Measurements from ENCODE around the gene OR4X1. TPM values are rescaled to one million over a fixed set of nuclear protein-coding genes. Genes with fewer than 3 reads are reported as not detected.
"Not testable (repeated sequence)": the region's sequence is repeated elsewhere in the genome, so short reads cannot be mapped to it uniquely, and the experiment has no call there.

Gene OR4X1
- not detected in 2 replicates for total RNA-seq
- long read RNA-seq: 0 reads

GRCh38 chr11:48263423-48263911, at the start of gene OR4X1:
TSS of gene OR4X1 (plus strand) at chr11:48263861. CDS start at chr11:48263861, 0 bp downstream.
- H3K36me3 Mint-ChIP-seq (ENCODE audit: unreplicated experiment): no peaks in the 10 kb centered on the region
- no peak for DNase-seq (ENCODE audit: extremely low spot score, unreplicated experiment)
- no peak within 1 kb of the TSS for H3K27ac Mint-ChIP-seq (ENCODE audit: unreplicated experiment)
- no peaks in the 10 kb centered on the region for H3K9me3 Mint-ChIP-seq (ENCODE audit: unreplicated experiment)
- H3K4me3 Mint-ChIP-seq (ENCODE audit: unreplicated experiment): no peak within 1 kb of the TSS
- TF ChIP-seq CTCF (IDR thresholded peaks at IDR 0.05): no peak
- H3K4me1 Mint-ChIP-seq (ENCODE audit: unreplicated experiment): no peaks in the 10 kb centered on the region
- no peaks in the 10 kb centered on the region for H3K27me3 Mint-ChIP-seq (ENCODE audit: unreplicated experiment)

- TF ChIP-seq CTCF (IDR thresholded peaks at IDR 0.05): no peak
- Mint-ChIP-seq H3K27me3 (ENCODE audit: unreplicated experiment) (peaks cover 7% of the 10 kb centered on the region), H3K27ac (ENCODE audit: unreplicated experiment) (no peak within 1 kb of the TSS), H3K4me3 (ENCODE audit: unreplicated experiment) (no peak within 1 kb of the TSS), H3K36me3 (ENCODE audit: unreplicated experiment) (no peaks in the 10 kb centered on the region), H3K9me3 (ENCODE audit: unreplicated experiment) (no peaks in the 10 kb centered on the region), H3K4me1 (ENCODE audit: unreplicated experiment) (no peaks in the 10 kb centered on the region)
- DNase-seq (ENCODE audit: extremely low spot score, unreplicated experiment): no peak
Observed at GRCh38 chr11:48216510-48216909, 47.2 kb upstream of the OR4X1 start, which contains the start of gene OR4B1. TSS of gene OR4B1 (plus strand) at chr11:48216810. CDS start at chr11:48216810, 0 bp downstream.

GRCh38 chr11:48228761-48229160, 34.9 kb upstream of the OR4X1 start:
- no peaks in the 10 kb centered on the region for H3K27me3 Mint-ChIP-seq (ENCODE audit: unreplicated experiment)
- DNase-seq (ENCODE audit: extremely low spot score, unreplicated experiment): no peak

GRCh38 chr11:48230057-48230456, 33.6 kb upstream of the OR4X1 start:
- H3K36me3 Mint-ChIP-seq (ENCODE audit: unreplicated experiment); DNase-seq (ENCODE audit: extremely low spot score, unreplicated experiment); H3K9me3 Mint-ChIP-seq (ENCODE audit: unreplicated experiment); H3K4me3 Mint-ChIP-seq (ENCODE audit: unreplicated experiment); H3K4me1 Mint-ChIP-seq (ENCODE audit: unreplicated experiment); H3K27ac Mint-ChIP-seq (ENCODE audit: unreplicated experiment); H3K27me3 Mint-ChIP-seq (ENCODE audit: unreplicated experiment): not testable (repeated sequence)

More at GRCh38 chr11:48228761-48229160, 34.9 kb upstream of the OR4X1 start:
- H3K4me3 Mint-ChIP-seq (ENCODE audit: unreplicated experiment): no peak overlapping the region
- H3K4me1 Mint-ChIP-seq (ENCODE audit: unreplicated experiment): no peaks in the 10 kb centered on the region
- H3K27ac Mint-ChIP-seq (ENCODE audit: unreplicated experiment): no peak overlapping the region
- H3K9me3 Mint-ChIP-seq (ENCODE audit: unreplicated experiment): peaks cover 5% of the 10 kb centered on the region
- no peak for TF ChIP-seq CTCF (IDR thresholded peaks at IDR 0.05)
- H3K36me3 Mint-ChIP-seq (ENCODE audit: unreplicated experiment): no peaks in the 10 kb centered on the region

GRCh38 chr11:48237727-48238126, 25.9 kb upstream of the OR4X1 start:
- peaks cover 4% of the 10 kb centered on the region for H3K9me3 Mint-ChIP-seq (ENCODE audit: unreplicated experiment)
- H3K4me1 Mint-ChIP-seq (ENCODE audit: unreplicated experiment): no peaks in the 10 kb centered on the region

More at GRCh38 chr11:48237727-48238126, 25.9 kb upstream of the OR4X1 start:
- DNase-seq (ENCODE audit: extremely low spot score, unreplicated experiment): no peak
- no peak for TF ChIP-seq CTCF (IDR thresholded peaks at IDR 0.05)
- Mint-ChIP-seq H3K27me3 (ENCODE audit: unreplicated experiment) (no peaks in the 10 kb centered on the region), H3K4me3 (ENCODE audit: unreplicated experiment) (no peak overlapping the region), H3K27ac (ENCODE audit: unreplicated experiment) (no peak overlapping the region), H3K36me3 (ENCODE audit: unreplicated experiment) (no peaks in the 10 kb centered on the region)
